ENCODE results near the gene PFDN6. TPM values are rescaled to one million over a fixed set of nuclear protein-coding genes. Genes with fewer than 3 reads are reported as not detected.
A peak's percentile ranks its signal among the peaks of the same experiment; 100 is the strongest.

PFDN6 gene
- total and polyA plus RNA-seq, 3 donors from 2014 or later: 45.5 to 123 (median 56.2) TPM

DNA sequence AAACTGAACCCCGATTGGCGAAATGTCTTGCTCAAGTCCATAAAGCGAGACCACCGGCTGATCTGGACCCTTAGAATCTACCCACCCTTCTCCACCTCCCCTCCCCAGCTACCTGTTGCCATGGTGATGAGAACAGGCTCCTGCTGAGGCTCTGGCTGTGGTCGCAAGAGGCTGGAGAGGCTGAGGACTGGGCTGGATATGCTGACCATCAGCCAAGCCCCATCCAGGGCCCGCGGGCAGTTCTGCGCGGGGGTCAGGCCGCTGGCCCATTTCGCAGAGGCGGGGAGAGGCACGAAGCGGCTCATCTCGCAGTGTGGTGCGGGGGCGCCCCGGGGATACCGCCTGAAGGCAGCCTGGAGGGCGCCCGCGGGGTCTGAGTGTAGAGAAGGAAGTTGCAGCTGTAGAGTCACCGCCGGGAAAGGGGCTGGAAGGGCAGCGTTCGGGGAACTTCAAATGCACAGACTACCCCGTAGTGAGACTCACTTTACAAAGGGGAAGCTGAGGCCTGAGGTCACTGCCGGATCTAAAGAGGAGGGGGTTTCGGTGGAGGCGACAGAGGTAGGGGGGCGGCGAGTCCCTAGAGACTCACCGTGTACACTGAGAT lies 23.8 kb downstream of the PFDN6 start:
- Histone ChIP-seq H3K27me3 (no peaks in the 10 kb centered on the region), H3K4me3 (peak overlapping the region; percentile 78 to 87), H3K9me3 (no peaks in the 10 kb centered on the region), H3K36me3 (ENCODE audit: low read depth, missing control alignments) (no peaks in the 10 kb centered on the region), H3K27ac (peak overlapping the region; percentile 94 to 97), H3K4me1 (peaks cover 28% of the 10 kb centered on the region)
- peak; percentile 29 for DNase-seq
- intact Hi-C loops (cut with DNase I; ENCODE audit: low total_unique reads): loop anchor here (10.0 kb wide), 2 partner anchors 102 to 108 kb away; partner anchors contain the start of genes CUTA, HSD17B8, PHF1 and RING1
- WGBS, 2 donors: 1 to 2% methylated on average over 15 to 33 of the region's 33 CpGs
- TF ChIP-seq, protein P1, sequence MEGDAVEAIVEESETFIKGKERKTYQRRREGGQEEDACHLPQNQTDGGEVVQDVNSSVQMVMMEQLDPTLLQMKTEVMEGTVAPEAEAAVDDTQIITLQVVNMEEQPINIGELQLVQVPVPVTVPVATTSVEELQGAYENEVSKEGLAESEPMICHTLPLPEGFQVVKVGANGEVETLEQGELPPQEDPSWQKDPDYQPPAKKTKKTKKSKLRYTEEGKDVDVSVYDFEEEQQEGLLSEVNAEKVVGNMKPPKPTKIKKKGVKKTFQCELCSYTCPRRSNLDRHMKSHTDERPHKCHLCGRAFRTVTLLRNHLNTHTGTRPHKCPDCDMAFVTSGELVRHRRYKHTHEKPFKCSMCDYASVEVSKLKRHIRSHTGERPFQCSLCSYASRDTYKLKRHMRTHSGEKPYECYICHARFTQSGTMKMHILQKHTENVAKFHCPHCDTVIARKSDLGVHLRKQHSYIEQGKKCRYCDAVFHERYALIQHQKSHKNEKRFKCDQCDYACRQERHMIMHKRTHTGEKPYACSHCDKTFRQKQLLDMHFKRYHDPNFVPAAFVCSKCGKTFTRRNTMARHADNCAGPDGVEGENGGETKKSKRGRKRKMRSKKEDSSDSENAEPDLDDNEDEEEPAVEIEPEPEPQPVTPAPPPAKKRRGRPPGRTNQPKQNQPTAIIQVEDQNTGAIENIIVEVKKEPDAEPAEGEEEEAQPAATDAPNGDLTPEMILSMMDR (IDR thresholded peaks at IDR 0.05): no peak
- TF ChIP-seq POLR2A (IDR thresholded peaks at IDR 0.05): no peak

DNA sequence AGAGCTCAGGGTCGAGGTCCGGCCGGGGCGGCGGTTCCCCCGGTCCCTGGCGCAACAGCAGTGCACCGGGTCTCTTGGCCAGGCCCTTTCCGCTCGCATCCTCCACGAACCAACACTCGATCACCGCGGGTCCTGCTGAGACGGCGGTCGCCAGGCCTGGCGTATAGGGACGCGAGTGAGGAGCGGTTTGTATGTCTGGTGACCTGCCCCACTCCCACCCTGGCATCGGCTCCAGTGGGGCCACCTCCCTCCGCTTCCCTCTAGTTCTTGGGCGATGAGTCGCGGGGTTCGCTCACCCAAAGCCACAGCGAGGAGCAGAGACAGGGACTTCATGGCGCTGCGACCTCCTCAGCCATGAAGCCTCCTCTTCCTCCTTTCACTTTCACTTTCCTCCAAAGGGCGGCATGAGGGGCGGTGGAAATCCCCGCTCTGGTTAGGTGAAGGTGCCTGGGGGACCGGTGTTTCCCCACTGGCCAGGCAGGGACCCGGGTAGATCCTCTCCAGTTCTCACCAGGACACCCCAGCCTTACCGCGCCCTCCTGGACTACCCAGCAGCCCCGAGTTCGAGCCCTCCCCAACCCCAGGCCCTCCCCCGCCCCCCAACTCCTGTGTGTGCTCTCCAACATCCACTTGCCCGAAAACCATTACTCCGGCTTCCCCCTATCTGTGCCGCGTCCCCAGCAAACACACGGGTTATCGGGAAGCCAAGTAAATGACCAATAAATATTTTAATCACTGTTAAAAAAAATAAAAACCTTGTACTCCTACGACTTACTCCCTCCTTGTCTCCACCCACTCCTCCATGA lies 24.5 kb downstream of the PFDN6 start, which contains the start of gene TAPBP:
Gene TAPBP, minus strand, starts transcription at position 370 of the 806 bp plus-strand sequence. Its CDS starts 37 bp downstream, at position 333.
- 0% methylated on average over 24 to 36 of the region's 47 CpGs for WGBS, 2 donors
- H3K4me1 ChIP-seq: peaks cover 33% of the 10 kb centered on the region
- no peaks in the 10 kb centered on the region for H3K36me3 ChIP-seq (ENCODE audit: low read depth, missing control alignments)
- peak within 1 kb of the TSS; percentile 94 to 97 for H3K27ac ChIP-seq
- no peaks in the 10 kb centered on the region for H3K9me3 ChIP-seq
- no peak for TF ChIP-seq POLR2A (IDR thresholded peaks at IDR 0.05)
- TF ChIP-seq, protein P1 (IDR thresholded peaks at IDR 0.05): no peak
- H3K4me3 ChIP-seq: peak within 1 kb of the TSS; percentile 78 to 87
- no peaks in the 10 kb centered on the region for H3K27me3 ChIP-seq
- intact Hi-C loops (cut with DNase I; ENCODE audit: low total_unique reads): loop anchor here (10.0 kb wide), 2 partner anchors 101 to 109 kb away; partner anchors contain the start of genes CUTA, HSD17B8, PHF1 and RING1
- peak; percentile 53 for DNase-seq

DNA sequence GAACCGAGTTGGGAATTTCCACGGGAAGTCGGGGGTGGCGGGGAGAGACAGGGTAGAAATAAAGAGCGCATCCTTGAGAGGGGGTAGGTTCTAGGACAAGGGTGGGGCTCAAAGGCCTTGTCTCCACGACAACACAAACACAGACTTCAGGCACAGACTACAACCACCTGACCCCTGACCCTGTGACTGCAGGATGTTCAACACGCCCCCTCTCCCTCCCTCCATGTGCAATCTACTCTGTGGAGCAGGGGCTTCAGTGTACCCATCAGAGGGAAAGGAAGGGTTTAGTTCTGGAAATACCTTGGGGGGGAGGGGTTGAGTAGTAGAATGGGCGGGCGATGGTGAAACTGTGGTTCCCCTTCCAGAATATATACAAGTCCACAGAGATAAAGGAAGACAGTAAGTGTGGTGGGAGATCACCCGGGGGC lies 25.1 kb downstream of the PFDN6 start:
- Histone ChIP-seq H3K36me3 (ENCODE audit: low read depth, missing control alignments) (no peaks in the 10 kb centered on the region), H3K4me3 (peak overlapping the region; percentile 78 to 87), H3K4me1 (peaks cover 38% of the 10 kb centered on the region), H3K27me3 (no peaks in the 10 kb centered on the region), H3K27ac (peak overlapping the region; percentile 94 to 97), H3K9me3 (no peaks in the 10 kb centered on the region)
- intact Hi-C loops (cut with DNase I; ENCODE audit: low total_unique reads): loop anchor here (10.0 kb wide), 2 partner anchors 100 to 110 kb away; partner anchors contain the start of genes CUTA, HSD17B8, PHF1 and RING1
- DNase-seq: peak; percentile 86
- TF ChIP-seq POLR2A (IDR thresholded peaks at IDR 0.05): no peak
- 0 to 2% methylated on average over 9 to 10 of the region's 10 CpGs for WGBS, 2 donors

DNA sequence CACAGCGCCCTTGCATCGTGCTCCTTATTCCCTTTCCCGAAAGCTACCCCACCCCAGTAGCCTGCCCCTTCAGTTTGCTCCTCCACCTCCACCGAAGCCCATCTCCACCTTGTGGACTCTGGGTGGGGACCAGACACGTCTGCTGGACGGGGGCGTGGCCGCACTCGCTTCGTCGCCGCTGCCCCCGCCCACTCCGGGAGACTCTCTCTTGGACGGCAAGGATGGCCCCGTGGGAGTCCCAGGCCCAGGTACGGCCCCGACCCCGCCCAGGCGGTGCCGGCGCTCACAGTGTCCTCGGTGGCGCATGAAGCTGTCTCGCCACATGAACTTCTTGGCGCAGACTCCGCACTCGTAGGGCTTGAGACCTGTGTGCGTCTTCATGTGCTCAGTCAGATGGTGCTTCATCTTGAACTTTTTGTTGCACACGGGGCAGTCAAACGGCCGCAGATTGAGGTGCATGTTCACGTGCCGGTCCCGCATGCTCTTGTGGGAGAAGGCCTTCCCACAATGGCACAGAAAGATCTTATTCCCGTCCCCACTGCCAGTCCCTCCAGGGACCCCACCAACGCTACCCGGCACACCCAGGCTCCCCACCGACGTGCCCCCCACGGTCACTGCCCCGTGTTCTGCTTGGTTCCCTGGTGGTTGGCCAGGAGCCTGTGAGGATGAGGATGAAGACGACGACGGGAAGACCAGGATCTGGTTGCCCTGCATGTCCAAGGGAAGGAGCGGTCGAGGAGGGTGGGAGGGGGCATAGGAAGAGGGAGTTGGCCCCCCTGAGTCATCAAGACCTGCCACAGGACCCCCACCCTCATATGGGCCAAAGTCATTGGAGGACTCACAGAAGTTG lies 25.8 kb downstream of the PFDN6 start:
- Histone ChIP-seq H3K36me3 (ENCODE audit: low read depth, missing control alignments) (no peaks in the 10 kb centered on the region), H3K9me3 (no peaks in the 10 kb centered on the region), H3K4me3 (peak overlapping the region in 1 of 2 donors; percentile 87), H3K27me3 (no peaks in the 10 kb centered on the region), H3K4me1 (peaks cover 42% of the 10 kb centered on the region), H3K27ac (peak overlapping the region; percentile 94 to 97)
- TF ChIP-seq, protein P1 (IDR thresholded peaks at IDR 0.05): no peak
- no peak for TF ChIP-seq POLR2A (IDR thresholded peaks at IDR 0.05)
- intact Hi-C loops (cut with DNase I; ENCODE audit: low total_unique reads): loop anchor here (10.0 kb wide), 2 partner anchors 100 to 110 kb away; partner anchors contain the start of genes CUTA, HSD17B8, PHF1 and RING1
- WGBS, 2 donors: 33 to 40% methylated on average over 10 to 47 of the region's 47 CpGs
- peak; percentile 74 for DNase-seq

Data from testis (tissue), 3 donors.